ENCODE results near the gene GLTPD2. TPM values are rescaled to one million over a fixed set of nuclear protein-coding genes. Genes with fewer than 3 reads are reported as not detected.

Gene GLTPD2
- total RNA-seq, 1 experiment from 2014 or later, result not detected

GRCh38 chr17:4810696-4811290, 22.0 kb downstream of the GLTPD2 start:
- no peak for DNase-seq
- H2BK20ac ChIP-seq (ENCODE audit: low read depth, low read length, poor library complexity, severe bottlenecking), result no peak overlapping the region

More at GRCh38 chr17:4810696-4811290, 22.0 kb downstream of the GLTPD2 start:
- H4K5ac ChIP-seq (ENCODE audit: insufficient read length, low read depth, low read length), result no peak overlapping the region
- Mint-ChIP-seq H3K27ac (no peak overlapping the region), H3K9me3 (no peaks in the 10 kb centered on the region), H3K27me3 (ENCODE audit: low read depth) (no peaks in the 10 kb centered on the region; the same call in 1 of the 2 replicates), H3K36me3 (ENCODE audit: insufficient read depth in 1 of 3, low read depth in 3 of 3) (peaks cover 16 to 51% (median 39%) of the 10 kb centered on the region in 3 experiments), H3K4me3 (no peak overlapping the region), H3K4me1 (peaks cover 15 to 16% of the 10 kb centered on the region in 2 experiments)
- H3T11ph ChIP-seq (ENCODE audit: low read length), result no peak overlapping the region
- H3K18ac ChIP-seq (ENCODE audit: insufficient read length, low read depth, low read length), result no peak overlapping the region
- no peak overlapping the region for H3K23ac ChIP-seq (ENCODE audit: insufficient read length, low read depth, low read length)
- H2BK5ac ChIP-seq (ENCODE audit: insufficient read length, low read length), result no peak overlapping the region
- H3K4me1 ChIP-seq (ENCODE audit: insufficient read depth, low read length), result no peaks in the 10 kb centered on the region
- H3K14ac ChIP-seq (ENCODE audit: insufficient read depth, low read length), result no peak overlapping the region
- no peak overlapping the region for H3K9ac ChIP-seq (ENCODE audit: extremely low read depth, insufficient read length, low read length)
- H3K79me2 ChIP-seq (ENCODE audit: insufficient read depth, low read length), result no peaks in the 10 kb centered on the region
- no peak overlapping the region for H2BK120ac ChIP-seq (ENCODE audit: low read depth, low read length, poor library complexity, severe bottlenecking)
- no peaks in the 10 kb centered on the region for H4K20me1 ChIP-seq (ENCODE audit: control insufficient read depth, insufficient read depth, insufficient read length)
- no peak overlapping the region for H3K4me2 ChIP-seq (ENCODE audit: insufficient read depth, insufficient read length, low read length)
- H2AK5ac ChIP-seq (ENCODE audit: insufficient read length, low read length), result no peak overlapping the region
- H2BK12ac ChIP-seq (ENCODE audit: insufficient read length, low read depth, low read length), result no peak overlapping the region
- H3K23me2 ChIP-seq (ENCODE audit: insufficient read length, low read depth, low read length, poor library complexity, severe bottlenecking), result peaks cover 5% of the 10 kb centered on the region
- H3K27ac ChIP-seq (ENCODE audit: insufficient read length, low read depth, low read length), result no peak overlapping the region
- H2AFZ ChIP-seq (ENCODE audit: low read length), result no peak overlapping the region
- H3K4ac ChIP-seq (ENCODE audit: low read depth, low read length), result no peak overlapping the region
- no peak overlapping the region for H2BK15ac ChIP-seq (ENCODE audit: low read depth, low read length)
- H4K91ac ChIP-seq (ENCODE audit: insufficient read length, low read depth, low read length), result no peak overlapping the region
- TF ChIP-seq, protein P1, sequence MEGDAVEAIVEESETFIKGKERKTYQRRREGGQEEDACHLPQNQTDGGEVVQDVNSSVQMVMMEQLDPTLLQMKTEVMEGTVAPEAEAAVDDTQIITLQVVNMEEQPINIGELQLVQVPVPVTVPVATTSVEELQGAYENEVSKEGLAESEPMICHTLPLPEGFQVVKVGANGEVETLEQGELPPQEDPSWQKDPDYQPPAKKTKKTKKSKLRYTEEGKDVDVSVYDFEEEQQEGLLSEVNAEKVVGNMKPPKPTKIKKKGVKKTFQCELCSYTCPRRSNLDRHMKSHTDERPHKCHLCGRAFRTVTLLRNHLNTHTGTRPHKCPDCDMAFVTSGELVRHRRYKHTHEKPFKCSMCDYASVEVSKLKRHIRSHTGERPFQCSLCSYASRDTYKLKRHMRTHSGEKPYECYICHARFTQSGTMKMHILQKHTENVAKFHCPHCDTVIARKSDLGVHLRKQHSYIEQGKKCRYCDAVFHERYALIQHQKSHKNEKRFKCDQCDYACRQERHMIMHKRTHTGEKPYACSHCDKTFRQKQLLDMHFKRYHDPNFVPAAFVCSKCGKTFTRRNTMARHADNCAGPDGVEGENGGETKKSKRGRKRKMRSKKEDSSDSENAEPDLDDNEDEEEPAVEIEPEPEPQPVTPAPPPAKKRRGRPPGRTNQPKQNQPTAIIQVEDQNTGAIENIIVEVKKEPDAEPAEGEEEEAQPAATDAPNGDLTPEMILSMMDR (conservative IDR thresholded peaks at IDR 0.05), result no peak
- H3K9me3 ChIP-seq (ENCODE audit: control insufficient read depth, low read depth, low read length), result no peaks in the 10 kb centered on the region
- no peaks in the 10 kb centered on the region for H3K79me1 ChIP-seq (ENCODE audit: insufficient read depth, low read depth, low read length, poor library complexity, severe bottlenecking)
- WGBS (ENCODE audit: extremely low coverage, insufficient read length, low lambda C conversion rate), result no CpG with 5 or more reads among the region's 13 CpGs
- no peak overlapping the region for H3K56ac ChIP-seq (ENCODE audit: insufficient read length, low read depth, low read length)
- no peaks in the 10 kb centered on the region for H3K27me3 ChIP-seq (ENCODE audit: insufficient read depth, low read length)
- no peak overlapping the region for H4K8ac ChIP-seq (replicated peaks; ENCODE audit: insufficient read length, low read depth, low read length)
